Measurements from ENCODE around the gene RANBP9.

Gene RANBP9

DNA sequence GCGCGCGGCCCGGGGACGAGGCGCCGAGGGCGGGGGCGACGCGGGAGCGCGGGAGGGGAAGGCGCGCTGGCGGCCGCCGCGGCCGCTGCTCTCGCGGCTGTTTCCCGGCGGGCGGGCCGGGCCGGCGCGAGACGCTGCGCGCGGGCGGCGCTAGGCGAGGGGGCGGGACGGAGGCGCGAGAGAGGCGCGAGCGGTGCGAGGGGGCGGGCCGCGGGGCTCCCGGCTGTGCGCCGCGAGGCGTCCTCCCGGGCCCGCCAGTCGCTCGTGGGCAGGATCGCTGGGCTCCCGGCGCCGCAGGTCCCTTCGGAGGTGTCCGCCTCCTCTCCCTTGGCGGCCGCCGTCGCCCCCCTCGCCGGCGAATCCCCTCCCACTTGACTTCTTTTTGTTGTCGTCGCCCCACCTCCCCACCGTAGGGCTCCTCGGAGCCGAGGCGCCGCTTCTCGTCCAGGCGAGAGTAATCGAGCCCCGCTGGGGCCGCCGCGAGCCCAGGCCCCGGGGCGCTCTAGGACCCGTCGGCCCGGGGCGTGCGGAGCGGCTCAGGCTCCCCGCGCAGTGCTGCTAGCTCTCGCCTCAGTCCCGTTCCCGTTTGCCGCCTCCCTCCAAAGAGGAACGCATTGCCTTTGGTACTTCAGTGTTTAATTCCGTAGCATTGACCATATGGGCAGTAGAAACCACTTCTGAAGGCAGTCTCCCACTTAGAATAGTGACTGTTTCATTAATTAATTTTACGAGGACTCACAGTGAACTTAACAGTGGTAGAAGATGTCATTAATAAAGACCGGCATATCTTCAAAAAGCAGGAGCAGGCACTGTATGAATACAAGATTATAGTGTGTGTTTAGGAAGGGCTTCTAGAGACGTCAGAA lies at the start of gene RANBP9:
Gene RANBP9, minus strand, starts transcription at position 103 of the 866 bp plus-strand sequence. CDS start 330 bp downstream, outside the sequence.
- peak; percentile 73 for FAIRE-seq

DNA sequence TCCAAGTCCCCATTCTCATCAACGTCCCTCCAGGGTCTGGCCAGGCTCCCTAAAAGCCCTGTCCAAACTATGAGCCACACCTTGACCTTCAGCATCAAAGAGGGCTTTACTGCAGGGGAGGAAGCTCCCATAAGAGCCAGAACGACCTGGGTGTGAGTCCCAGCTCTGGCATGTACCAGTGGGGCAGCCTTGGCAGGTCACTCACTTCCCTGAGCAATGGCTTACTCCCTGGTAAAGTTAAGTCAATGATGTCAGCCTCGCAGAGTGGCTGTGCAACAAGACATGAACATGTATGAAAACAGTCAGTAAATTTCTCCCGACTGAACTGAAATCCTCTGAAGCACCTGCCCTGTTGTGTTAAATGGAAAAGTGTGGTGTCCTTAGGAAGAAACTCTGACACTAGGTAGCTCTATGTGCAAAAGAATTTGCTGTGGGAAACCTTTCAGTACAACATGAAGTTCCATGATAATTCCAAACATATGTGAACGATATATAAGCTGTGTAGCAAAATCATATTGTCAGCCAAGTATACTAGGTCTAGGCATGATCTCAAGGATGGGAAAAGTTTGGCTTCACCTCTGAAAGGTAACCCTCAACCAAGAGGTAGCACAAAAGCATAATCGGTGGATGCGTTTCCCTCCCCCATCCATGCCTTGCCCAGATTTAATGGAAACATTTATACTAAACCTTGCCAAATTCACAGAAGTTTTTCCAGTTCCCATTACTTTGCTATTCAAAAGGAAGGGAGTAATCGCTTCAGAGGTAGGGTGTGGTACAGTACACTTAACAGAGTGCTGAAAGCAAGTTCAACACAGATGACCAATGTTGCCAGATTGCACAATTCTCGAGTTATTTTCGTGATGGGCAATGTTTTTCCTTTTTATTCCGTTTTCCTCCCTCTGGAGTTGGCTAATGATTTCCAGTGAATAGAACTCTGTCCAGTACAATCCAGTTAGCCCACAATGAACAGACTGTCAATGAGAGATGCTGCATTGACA lies 49.0 kb upstream of the RANBP9 start:
- no peak for FAIRE-seq

GRCh38 chr6:13759025-13759424 lies 47.4 kb upstream of the RANBP9 start:
- no peak for FAIRE-seq

DNA sequence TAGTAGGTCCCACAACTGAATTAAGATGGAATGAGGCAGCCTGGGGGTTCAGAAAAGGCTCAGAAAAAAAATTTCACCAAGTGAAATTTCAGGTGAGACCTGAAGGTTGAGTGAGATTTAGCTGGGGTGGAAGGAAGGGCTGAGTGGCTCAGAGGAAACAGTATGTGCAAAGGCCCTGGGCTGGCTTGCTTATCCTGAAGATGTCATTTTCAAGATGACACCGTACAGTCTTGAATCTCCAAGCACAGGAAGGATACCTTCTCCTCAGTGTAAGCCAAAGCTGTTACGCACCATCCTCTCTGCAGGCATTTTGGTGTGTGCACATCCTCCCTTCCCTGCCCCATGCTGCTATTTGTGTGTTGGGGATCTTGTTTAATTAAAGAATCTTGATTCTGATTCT lies 43.0 kb upstream of the RANBP9 start:
- FAIRE-seq: no peak

DNA sequence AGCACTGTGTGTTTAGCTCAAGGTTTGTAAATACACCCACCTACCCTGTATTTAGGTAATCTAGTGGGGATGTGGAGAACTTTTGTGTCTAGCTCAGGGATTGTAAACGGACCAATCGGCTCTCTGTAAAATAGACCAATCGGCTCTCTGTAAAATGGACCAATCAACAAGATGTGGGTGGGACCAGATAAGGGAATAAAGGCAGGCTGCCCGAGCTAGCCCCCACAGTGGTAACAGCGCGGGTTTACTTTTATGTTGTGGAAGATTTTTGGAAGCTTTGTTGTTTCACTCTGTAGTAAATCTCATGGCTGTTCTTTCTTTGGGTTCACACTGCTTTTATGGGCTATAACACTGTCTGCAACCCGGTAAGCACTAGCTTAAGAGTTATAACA lies 32.1 kb upstream of the RANBP9 start:
- no peak for FAIRE-seq

DNA sequence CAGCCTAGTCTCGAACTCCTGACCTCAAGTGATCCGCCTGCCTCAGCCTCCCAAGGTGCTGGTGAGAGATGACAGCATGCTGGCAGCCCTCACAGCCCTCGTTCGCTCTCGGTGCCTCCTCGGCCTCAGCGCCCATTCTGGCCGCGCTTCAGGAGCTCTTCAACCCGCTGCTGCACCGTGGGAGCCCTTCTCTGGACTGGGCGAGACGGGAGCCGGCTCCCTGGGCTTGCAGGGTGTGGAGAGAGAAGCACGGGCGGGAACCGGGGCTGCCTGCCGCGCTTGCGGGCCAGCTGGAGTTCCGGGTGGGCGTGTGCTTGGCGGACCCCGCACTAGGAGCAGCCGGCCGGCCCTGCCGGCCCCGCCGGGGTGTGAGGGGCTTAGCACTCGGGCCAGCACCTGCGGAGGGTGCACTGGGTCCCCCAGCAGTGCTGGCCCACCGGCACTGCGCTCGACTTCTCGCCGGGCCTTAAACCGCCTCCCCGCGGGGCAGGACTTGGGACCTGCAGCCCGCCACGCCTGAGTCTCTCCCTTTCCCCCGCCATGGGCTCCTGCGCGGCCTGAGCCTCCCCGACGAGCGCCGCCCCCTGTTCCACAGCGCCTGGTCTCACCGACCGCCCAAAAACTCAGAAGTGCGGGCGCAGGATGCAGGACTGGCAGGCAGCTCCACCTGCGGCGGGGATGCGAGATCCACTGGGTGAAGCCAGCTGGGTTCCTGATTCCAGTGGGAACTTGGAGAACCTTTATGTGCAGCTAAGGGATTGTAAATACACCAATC lies 31.5 kb upstream of the RANBP9 start:
- FAIRE-seq: no peak

DNA sequence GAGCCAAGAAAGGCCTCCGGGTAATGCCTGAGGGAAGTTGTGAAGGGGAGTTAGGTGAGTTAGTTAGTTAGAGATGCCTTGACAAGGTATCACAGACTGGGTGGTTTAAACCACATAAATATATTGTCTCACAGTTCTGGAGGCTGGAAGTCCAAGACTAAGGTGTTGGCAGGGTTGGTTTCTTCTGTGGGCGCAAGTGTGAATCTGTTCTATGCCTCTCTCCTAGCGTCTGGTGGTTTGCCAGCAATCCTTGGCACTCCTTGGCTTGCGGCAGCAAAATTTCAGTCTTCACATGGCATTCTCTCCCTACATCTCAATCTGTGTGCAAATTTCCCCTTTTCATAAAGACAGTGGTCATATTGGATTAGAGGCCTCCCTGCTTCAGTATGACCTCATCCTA lies 29.7 kb upstream of the RANBP9 start:
- no peak for FAIRE-seq

DNA sequence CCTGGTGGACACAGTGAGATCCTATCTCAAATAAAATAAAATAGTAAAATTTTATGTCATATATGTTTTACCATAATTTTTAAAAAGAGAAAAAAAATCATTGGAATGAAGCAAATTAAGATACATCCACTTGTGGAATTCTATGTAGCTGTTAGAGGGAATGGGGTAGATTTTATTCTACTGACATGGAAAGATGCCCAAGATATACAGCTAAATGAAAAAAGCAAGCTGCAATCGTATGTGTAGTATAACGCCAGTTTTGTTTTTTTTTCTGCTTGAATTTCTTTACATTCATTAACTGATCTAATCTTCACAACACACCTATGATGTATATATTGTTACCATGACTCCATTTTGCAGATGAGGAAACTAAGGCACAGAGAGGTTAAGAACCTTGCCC lies 23.4 kb upstream of the RANBP9 start:
- FAIRE-seq: no peak

DNA sequence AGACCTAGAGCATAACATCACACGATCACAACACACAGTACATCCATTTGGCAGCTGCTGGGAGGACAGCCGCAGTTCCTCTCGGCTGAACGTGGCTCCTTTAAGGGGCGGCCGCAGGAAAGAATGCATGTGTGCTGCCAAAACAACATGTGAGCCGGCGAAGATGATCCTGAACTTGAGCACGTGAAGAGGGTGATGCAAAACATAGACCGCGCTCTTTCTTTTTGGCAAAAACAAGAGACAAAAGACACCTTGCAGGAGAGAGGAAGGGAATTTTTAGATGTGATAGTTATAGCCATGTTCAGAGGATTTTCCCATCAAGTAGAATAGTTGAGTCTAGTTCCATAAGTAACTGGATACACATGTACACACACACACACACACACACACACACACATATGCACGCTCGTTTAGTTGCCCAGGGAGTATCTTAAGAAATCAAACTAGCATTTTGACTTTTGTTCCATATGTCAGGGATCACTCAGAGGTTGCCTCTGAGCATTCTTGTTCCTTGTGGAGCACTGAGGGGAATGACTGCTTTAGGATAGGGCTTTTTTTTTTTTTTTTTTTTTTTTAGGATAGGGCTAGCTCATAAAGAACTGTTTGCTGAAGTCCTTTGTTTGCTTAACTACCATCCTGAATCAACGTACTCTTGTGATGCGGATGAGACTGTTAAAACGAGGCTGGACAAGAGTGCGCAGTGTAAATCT lies 21.7 kb upstream of the RANBP9 start:
- no peak for FAIRE-seq

DNA sequence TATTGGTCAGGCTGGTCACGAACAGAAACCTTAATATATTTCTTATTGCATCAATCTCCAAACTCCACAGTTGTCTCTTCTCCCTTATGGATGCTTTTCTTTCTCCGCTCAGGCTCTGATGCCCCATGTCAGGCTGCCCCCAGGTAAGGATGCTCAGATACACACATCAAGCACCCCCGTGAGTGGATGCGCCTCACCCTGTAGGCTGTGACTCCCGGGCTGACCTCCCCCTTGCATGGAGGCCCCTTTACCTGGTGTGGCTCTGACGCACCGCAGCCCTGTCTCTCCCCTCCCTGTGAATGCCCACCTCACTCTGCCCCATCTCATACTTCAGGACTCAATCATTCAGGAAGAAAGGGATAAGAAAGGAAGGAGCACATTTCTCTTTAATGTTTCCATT lies 19.1 kb upstream of the RANBP9 start:
- no peak for FAIRE-seq

- FAIRE-seq: no peak
Observed at GRCh38 chr6:13729891-13730290, 18.3 kb upstream of the RANBP9 start.

- no peak for FAIRE-seq
Observed at GRCh38 chr6:13725570-13725969, 13.9 kb upstream of the RANBP9 start.

GRCh38 chr6:13725052-13725451 lies 13.4 kb upstream of the RANBP9 start:
- FAIRE-seq: no peak

DNA sequence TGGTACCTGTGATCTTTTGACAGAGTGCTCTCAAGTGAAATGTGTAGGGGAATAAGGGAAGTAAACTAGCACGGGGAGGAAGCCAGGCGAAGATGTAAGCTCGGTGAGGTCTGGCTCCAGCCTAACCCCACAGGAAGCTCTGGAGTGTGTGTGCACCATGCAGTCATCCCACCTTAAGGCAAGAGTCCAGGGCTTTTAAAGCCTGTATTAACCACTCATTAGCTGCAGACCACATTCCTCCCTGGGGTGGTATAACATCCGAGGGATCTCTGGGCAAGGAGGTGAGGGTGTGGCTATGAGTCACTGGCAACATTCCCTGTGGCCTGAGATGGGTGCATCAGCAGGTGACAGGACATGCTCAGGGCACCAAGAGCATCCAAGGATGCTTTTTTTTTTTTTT lies 12.5 kb upstream of the RANBP9 start:
- no peak for FAIRE-seq

DNA sequence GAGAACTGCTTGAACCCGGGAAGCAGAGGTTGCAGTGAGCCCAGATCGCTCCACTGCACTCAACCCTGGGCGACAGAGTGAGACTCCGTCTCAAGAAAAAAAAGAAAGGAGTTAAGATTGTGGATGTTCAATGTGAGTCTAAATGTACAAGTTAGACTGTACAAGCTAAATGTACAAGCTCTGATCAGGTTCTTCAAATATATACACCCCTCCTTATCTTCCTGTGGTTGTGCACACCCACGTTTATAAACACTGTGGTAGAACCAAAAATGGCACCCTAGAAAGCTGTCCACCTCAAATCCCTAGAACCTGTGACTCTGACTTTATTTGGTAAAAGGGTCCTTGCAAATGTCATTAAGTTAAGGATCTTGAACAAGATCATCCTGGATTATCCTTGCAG lies 11.2 kb upstream of the RANBP9 start:
- FAIRE-seq: no peak

DNA sequence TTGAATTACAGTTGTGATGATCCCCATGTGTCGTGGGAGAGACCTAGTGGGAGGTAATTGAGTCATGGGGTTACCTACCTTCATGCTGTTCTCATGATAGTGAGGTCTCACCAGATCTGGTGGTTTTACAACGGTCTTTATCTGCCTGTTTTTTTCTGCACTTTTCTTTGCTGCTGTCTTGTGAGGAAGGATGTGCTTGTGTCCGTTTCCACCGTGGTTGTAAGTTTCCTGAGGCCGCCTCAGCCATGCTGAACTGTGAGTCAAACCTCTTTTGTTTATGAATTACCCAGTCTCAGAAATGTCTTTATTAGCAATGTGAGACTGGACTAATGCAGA lies 6.5 kb upstream of the RANBP9 start:
- FAIRE-seq: no peak

DNA sequence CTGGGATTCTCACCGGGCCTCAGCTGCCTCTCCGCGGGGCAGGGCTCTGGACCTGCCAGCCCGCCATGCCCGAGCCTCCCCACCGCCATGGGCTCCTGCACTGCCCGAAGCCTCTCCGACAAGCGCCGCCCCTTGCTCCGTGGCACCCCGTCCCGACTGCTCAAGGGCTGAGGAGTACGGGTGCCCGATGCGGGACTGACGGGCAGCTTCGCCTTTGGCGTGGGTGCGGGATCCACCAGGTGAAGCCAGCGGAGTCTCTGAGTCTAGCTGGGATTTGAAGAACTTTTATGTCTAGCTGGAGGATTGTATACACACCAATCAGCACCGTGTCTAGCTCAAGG lies 5.3 kb upstream of the RANBP9 start:
- no peak for FAIRE-seq

- no peak for FAIRE-seq
Observed at GRCh38 chr6:13716225-13716954, 4.8 kb upstream of the RANBP9 start.

DNA sequence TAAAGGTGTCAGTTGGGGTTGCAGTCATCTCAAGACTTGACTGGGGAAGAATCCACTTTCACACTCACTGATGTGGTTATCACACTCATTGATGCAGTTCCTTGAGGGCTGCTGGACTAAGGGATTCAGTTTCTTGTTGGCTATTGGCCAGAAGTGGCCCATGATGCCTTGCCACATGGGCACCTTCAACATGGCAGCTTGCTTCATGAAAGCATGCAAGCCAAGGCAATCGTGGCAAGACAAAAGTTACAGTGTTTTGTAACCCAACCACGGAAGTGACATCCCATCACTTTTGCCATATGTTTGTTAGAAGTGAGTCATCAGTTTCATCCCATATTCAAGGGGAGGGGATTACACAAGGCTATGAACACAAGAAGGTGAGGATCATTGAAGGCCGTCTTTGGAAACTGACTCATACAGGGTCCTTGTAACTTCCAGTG lies 3.8 kb upstream of the RANBP9 start:
- no peak for FAIRE-seq

GRCh38 chr6:13712599-13712898 lies 914 bp upstream of the RANBP9 start:
- FAIRE-seq: no peak

- FAIRE-seq: no peak
Observed at GRCh38 chr6:13711324-13711732, 307 bp downstream of the RANBP9 start.
